Measurements from ENCODE around the gene RPS18.

RPS18 gene

GRCh38 chr6:33314943-33315792, 43.3 kb downstream of the RPS18 start:
- no peak for DNase-seq (ENCODE audit: low read depth in 3 of 3)

- DNase-seq (ENCODE audit: low read depth in 3 of 3) = no peak
Measured at GRCh38 chr6:33315793-33316602, 44.1 kb downstream of the RPS18 start.

GRCh38 chr6:33316603-33317418, 44.9 kb downstream of the RPS18 start:
- DNase-seq (ENCODE audit: low read depth in 3 of 3) = no peak

- peak in 1 of 3 donors; percentile 74 for DNase-seq (ENCODE audit: low read depth in 3 of 3)
Measured at GRCh38 chr6:33317419-33317668, 45.5 kb downstream of the RPS18 start.

- peak; percentile 91 to 98 (median 91) for DNase-seq (ENCODE audit: low read depth in 3 of 3)
Measured at GRCh38 chr6:33317669-33318425, 46.0 kb downstream of the RPS18 start, which contains the start of gene ZBTB22. ZBTB22 (minus strand) TSS chr6:33317744; CDS start chr6:33316916, 828 bp downstream.

- no peak for DNase-seq (ENCODE audit: low read depth in 3 of 3)
Measured at GRCh38 chr6:33318426-33319073, 46.7 kb downstream of the RPS18 start.

- no peak for DNase-seq (ENCODE audit: low read depth in 3 of 3)
Measured at GRCh38 chr6:33319939-33320314, 48.1 kb downstream of the RPS18 start.

- no peak for DNase-seq (ENCODE audit: low read depth in 3 of 3)
Measured at GRCh38 chr6:33320315-33321181, 48.7 kb downstream of the RPS18 start.

GRCh38 chr6:33321227-33321626, 49.4 kb downstream of the RPS18 start:
- no peak for DNase-seq (ENCODE audit: low read depth in 3 of 3)

- no peak for DNase-seq (ENCODE audit: low read depth in 3 of 3)
Measured at GRCh38 chr6:33323623-33323948, 51.7 kb downstream of the RPS18 start.

GRCh38 chr6:33324125-33324524, 52.2 kb downstream of the RPS18 start:
- DNase-seq (ENCODE audit: low read depth in 3 of 3) = no peak

Measured in stimulated activated CD4-positive, alpha-beta T cell treated with anti-CD3 and anti-CD28 coated beads, TNF-alpha, amount 100 ng/mL, for 48 hours (primary cell).